CD8-positive, alpha-beta memory T cell (primary cell): ENCODE results near the gene GRM7. TPM values are rescaled to one million over a fixed set of nuclear protein-coding genes. Genes with fewer than 3 reads are reported as not detected.
A peak's percentile ranks its signal among the peaks of the same experiment; 100 is the strongest.

ENCODE experiments used
- CTCF ChIA-PET: fragments of 350-600 bp; sonication (Branson Sonifier 250); formaldehyde crosslinking; loops from one replicate; lab custom pipeline; 2021; ENCODE audit warnings: antibody characterized with exemption; lab: Charles Lee
- POLR2A ChIA-PET: fragments of 350-600 bp; sonication (Branson Sonifier 250); formaldehyde crosslinking; loops from one replicate; lab custom pipeline; 2021; ENCODE audit warnings: antibody characterized with exemption; lab: Charles Lee
- DNase-seq, 5 donors: peaks; one replicate each; pipeline versions ENCODE4 v3.0.0 to v3.0.0-alpha.2; 2020 to 2022; ENCODE audit warnings: mixed read lengths in 1 of 5
- H3K27ac ChIP-seq: one replicate; pipeline ENCODE4 v1.7.0; 2013; ENCODE audit warnings: low read depth, mild to moderate bottlenecking, low read length, moderate library complexity
- H3K27me3 ChIP-seq: 2 replicates; pipeline ENCODE4 v1.7.0; 2013; ENCODE audit warnings: low read length, mild to moderate bottlenecking; ENCODE audit not compliant: insufficient read depth, poor library complexity, severe bottlenecking
- H3K36me3 ChIP-seq: 2 replicates; pipeline ENCODE4 v1.7.0; 2013; ENCODE audit warnings: mild to moderate bottlenecking, low read length, moderate library complexity; ENCODE audit not compliant: insufficient read depth
- H3K4me1 ChIP-seq: 2 replicates; pipeline ENCODE4 v1.7.0; 2013; ENCODE audit warnings: mild to moderate bottlenecking, low read length, moderate library complexity; ENCODE audit not compliant: insufficient read depth
- H3K4me3 ChIP-seq: 2 replicates; pipeline ENCODE4 v1.7.0; 2013; ENCODE audit warnings: mild to moderate bottlenecking, low read length
- H3K9me3 ChIP-seq: 2 replicates; pipeline ENCODE4 v1.7.0; 2013; ENCODE audit warnings: mild to moderate bottlenecking, low read length
- H3K27ac Mint-ChIP-seq, 8 donors: one replicate each; pipeline ENCODE4 v1.8.0; 2020 to 2021; ENCODE audit warnings: mixed read lengths in 8 of 8, mild to moderate bottlenecking in 6 of 8, inconsistent platforms in 3 of 8, moderate library complexity in 3 of 8
- H3K27me3 Mint-ChIP-seq, 2 donors: one replicate each; pipeline ENCODE4 v1.8.0; 2020 to 2021; ENCODE audit warnings: mixed read lengths in 2 of 2, mild to moderate bottlenecking in 1 of 2, moderate library complexity in 1 of 2
- H3K36me3 Mint-ChIP-seq, 3 donors: one replicate each; pipeline ENCODE4 v1.8.0; 2020 to 2021; ENCODE audit warnings: mixed read lengths in 3 of 3, inconsistent platforms in 1 of 3, mild to moderate bottlenecking in 1 of 3
- H3K4me1 Mint-ChIP-seq, 3 donors: one replicate each; pipeline ENCODE4 v1.8.0; 2020 to 2021; ENCODE audit warnings: mixed read lengths in 3 of 3, inconsistent platforms in 1 of 3, mild to moderate bottlenecking in 1 of 3
- H3K4me3 Mint-ChIP-seq, 7 donors: one replicate each; pipeline ENCODE4 v1.8.0; 2020 to 2021; ENCODE audit warnings: mixed read lengths in 7 of 7, mild to moderate bottlenecking in 6 of 7, moderate library complexity in 4 of 7, inconsistent platforms in 2 of 7
- H3K9me3 Mint-ChIP-seq, 5 donors: one replicate each; pipeline ENCODE4 v1.8.0; 2020 to 2022; ENCODE audit warnings: mixed read lengths in 5 of 5, mild to moderate bottlenecking in 3 of 5, moderate library complexity in 2 of 5, inconsistent platforms in 1 of 5
- polyA plus RNA-seq: library from polyadenylated mRNA; unstranded; fragments of 300-500 nt; fragmentation: Illumina TruSeq; gene quantifications from one replicate; pipeline ENCODE4 v1.2.3, GENCODE V29; 2021
- total RNA-seq, 2 experiments: library from RNA; stranded (reverse); gene quantifications; one replicate each; pipeline ENCODE4 v1.2.3, GENCODE V29; 2021

The GRM7 gene
- total RNA-seq (not detected), polyA plus RNA-seq (not detected)

DNA sequence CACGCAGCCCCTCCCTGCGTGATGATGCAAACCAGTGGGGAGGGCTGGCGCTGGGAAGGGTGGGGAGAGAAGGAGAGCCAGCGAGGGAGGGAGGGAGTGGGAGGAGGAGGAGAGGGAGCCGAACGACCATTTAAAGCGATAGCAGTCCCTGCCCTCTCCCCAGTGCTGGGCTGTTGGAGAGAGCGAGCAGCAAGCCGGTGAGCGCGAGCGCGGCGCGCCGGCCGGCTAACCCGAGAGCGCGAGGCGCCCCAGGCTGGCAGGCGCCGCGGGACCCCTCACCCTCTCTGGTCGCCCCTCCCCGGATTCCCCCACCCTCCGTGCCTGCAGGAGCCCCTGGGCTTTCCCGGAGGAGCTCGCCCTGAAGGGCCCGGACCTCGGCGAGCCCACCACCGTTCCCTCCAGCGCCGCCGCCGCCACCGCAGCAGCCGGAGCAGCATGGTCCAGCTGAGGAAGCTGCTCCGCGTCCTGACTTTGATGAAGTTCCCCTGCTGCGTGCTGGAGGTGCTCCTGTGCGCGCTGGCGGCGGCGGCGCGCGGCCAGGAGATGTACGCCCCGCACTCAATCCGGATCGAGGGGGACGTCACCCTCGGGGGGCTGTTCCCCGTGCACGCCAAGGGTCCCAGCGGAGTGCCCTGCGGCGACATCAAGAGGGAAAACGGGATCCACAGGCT is at the start of gene GRM7:
Gene GRM7 (plus strand): TSS at position 162 of the 671 bp plus-strand sequence.
- CTCF ChIA-PET = no interaction called here
- H3K27ac Mint-ChIP-seq = peak within 1 kb of the TSS in 2 of 8 donors; percentile 32 to 53

GRCh38 chr3:6821411-6821810 is 39.5 kb upstream of the GRM7 start:
- no peaks in the 10 kb centered on the region for H3K9me3 ChIP-seq
- H3K4me3 Mint-ChIP-seq = no peak overlapping the region

More for the DNA sequence above, at the start of gene GRM7:
- Histone ChIP-seq H3K27ac (no peak within 1 kb of the TSS), H3K36me3 (no peaks in the 10 kb centered on the region), H3K4me3 (no peak within 1 kb of the TSS), H3K27me3 (no peaks in the 10 kb centered on the region), H3K9me3 (no peaks in the 10 kb centered on the region), H3K4me1 (no peaks in the 10 kb centered on the region)
- Mint-ChIP-seq H3K4me3 (no peak within 1 kb of the TSS), H3K36me3 (no peaks in the 10 kb centered on the region), H3K4me1 (no peaks in the 10 kb centered on the region), H3K27me3 (peaks cover 6 to 10% of the 10 kb centered on the region in 2 donors), H3K9me3 (peaks cover 1 to 10% (median 5%) of the 10 kb centered on the region in 5 donors)
- DNase-seq = no peak
- POLR2A ChIA-PET = no interaction called here

DNA sequence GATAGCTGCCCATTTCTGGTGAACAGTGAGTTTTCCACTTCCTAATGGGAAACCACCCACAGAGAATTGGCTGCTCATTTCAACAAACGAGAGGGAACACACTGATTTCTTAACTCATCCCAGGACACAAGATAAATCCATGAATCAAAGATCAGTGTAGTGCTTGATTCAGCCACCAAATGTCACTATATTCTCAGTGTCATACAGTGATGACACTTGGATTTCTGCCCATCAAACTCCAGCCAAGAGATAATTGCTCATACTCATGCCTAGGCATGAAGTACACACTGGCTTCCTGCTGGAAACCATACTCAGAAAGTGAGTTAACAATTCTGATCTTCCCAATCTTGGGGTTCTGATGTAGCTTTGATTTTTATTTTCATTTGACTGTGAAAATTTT is 35.4 kb upstream of the GRM7 start:
- Mint-ChIP-seq H3K4me1 (no peaks in the 10 kb centered on the region), H3K27me3 (no peaks in the 10 kb centered on the region), H3K4me3 (no peak overlapping the region), H3K9me3 (peaks cover 0 to 27% (median 4%) of the 10 kb centered on the region in 5 donors), H3K36me3 (no peaks in the 10 kb centered on the region), H3K27ac (no peak overlapping the region)
- H3K27ac ChIP-seq = no peak overlapping the region
- no peaks in the 10 kb centered on the region for H3K36me3 ChIP-seq
- DNase-seq = no peak
- ChIA-PET CTCF (no interaction called here), POLR2A (no interaction called here)
- no peak overlapping the region for H3K4me3 ChIP-seq
- H3K27me3 ChIP-seq = no peaks in the 10 kb centered on the region
- no peaks in the 10 kb centered on the region for H3K4me1 ChIP-seq
- no peaks in the 10 kb centered on the region for H3K9me3 ChIP-seq

More at GRCh38 chr3:6821411-6821810, 39.5 kb upstream of the GRM7 start:
- Histone ChIP-seq H3K27ac (no peak overlapping the region), H3K36me3 (no peaks in the 10 kb centered on the region), H3K27me3 (no peaks in the 10 kb centered on the region), H3K4me3 (no peak overlapping the region), H3K4me1 (no peaks in the 10 kb centered on the region)
- Mint-ChIP-seq H3K36me3 (no peaks in the 10 kb centered on the region), H3K4me1 (no peaks in the 10 kb centered on the region), H3K27ac (no peak overlapping the region), H3K9me3 (peaks cover 0 to 20% (median 7%) of the 10 kb centered on the region in 5 donors), H3K27me3 (no peaks in the 10 kb centered on the region)
- POLR2A ChIA-PET = no interaction called here
- CTCF ChIA-PET = no interaction called here
- DNase-seq = no peak

DNA sequence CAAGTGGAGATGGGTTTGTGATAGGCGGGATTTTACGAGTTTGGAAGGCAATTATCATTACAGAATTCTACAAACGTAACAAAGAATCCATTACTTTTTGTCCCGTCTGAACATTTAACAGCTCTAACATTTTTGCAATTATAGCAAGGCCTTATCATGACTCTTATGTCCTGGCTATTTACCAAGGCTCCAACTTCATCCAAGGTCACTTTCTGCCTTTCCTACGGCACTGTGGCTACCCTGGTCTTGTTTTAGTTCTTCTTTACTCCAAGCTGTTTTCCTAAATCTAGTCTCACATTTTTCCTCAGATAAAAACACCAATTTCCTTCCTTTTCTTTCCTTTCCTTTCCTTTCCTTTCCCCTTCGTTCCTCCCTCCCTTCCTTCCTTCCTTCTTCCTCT is 33.5 kb upstream of the GRM7 start:
- H3K27ac Mint-ChIP-seq = no peak overlapping the region
- ChIA-PET CTCF (no interaction called here), POLR2A (no interaction called here)
- no peaks in the 10 kb centered on the region for H3K27me3 Mint-ChIP-seq
- no peaks in the 10 kb centered on the region for H3K4me1 ChIP-seq
- H3K9me3 ChIP-seq = no peaks in the 10 kb centered on the region
- no peaks in the 10 kb centered on the region for H3K4me1 Mint-ChIP-seq
- no peak overlapping the region for H3K27ac ChIP-seq
- H3K36me3 Mint-ChIP-seq = no peaks in the 10 kb centered on the region
- no peaks in the 10 kb centered on the region for H3K27me3 ChIP-seq
- H3K4me3 Mint-ChIP-seq = no peak overlapping the region
- no peak overlapping the region for H3K4me3 ChIP-seq
- DNase-seq = no peak
- peaks cover 0 to 33% (median 3%) of the 10 kb centered on the region in 5 donors for H3K9me3 Mint-ChIP-seq
- no peaks in the 10 kb centered on the region for H3K36me3 ChIP-seq

GRCh38 chr3:6844723-6845122 is 16.2 kb upstream of the GRM7 start:
- CTCF ChIA-PET = no interaction called here
- no peaks in the 10 kb centered on the region for H3K36me3 Mint-ChIP-seq
- peaks cover 0 to 18% (median 5%) of the 10 kb centered on the region in 5 donors for H3K9me3 Mint-ChIP-seq
- POLR2A ChIA-PET = no interaction called here
- no peak for DNase-seq
- H3K4me1 ChIP-seq = no peaks in the 10 kb centered on the region
- H3K9me3 ChIP-seq = no peaks in the 10 kb centered on the region
- no peaks in the 10 kb centered on the region for H3K27me3 Mint-ChIP-seq
- H3K4me1 Mint-ChIP-seq = no peaks in the 10 kb centered on the region
- no peaks in the 10 kb centered on the region for H3K27me3 ChIP-seq
- no peaks in the 10 kb centered on the region for H3K36me3 ChIP-seq
- no peak overlapping the region for H3K4me3 Mint-ChIP-seq
- H3K27ac ChIP-seq = no peak overlapping the region
- no peak overlapping the region for H3K4me3 ChIP-seq
- H3K27ac Mint-ChIP-seq = no peak overlapping the region

DNA sequence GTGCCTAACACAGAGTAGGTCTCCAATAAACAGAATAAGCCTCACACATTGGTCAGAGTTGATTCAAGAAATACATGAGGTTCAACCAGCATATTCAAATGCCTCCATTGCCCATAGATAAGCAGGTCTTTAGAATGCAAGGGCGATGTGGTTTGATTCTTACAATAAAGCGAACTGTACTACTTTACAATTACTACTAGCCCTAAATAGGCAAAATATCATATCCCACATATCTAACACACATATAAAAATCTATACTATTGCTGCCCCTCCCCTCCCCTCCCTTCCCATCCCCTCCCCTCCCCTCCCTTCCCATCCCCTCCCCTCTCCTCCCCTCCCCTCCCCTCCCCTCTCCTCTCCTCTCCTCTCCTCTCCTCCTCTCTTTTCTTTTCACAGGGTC is 6.7 kb upstream of the GRM7 start:
- Mint-ChIP-seq H3K9me3 (peaks cover 0 to 10% (median 4%) of the 10 kb centered on the region in 5 donors), H3K27ac (no peak overlapping the region), H3K4me3 (no peak overlapping the region), H3K36me3 (no peaks in the 10 kb centered on the region), H3K27me3 (no peaks in the 10 kb centered on the region), H3K4me1 (no peaks in the 10 kb centered on the region)
- ChIA-PET CTCF (no interaction called here), POLR2A (no interaction called here)
- Histone ChIP-seq H3K27me3 (no peaks in the 10 kb centered on the region), H3K9me3 (no peaks in the 10 kb centered on the region), H3K4me3 (no peak overlapping the region), H3K36me3 (no peaks in the 10 kb centered on the region), H3K4me1 (no peaks in the 10 kb centered on the region), H3K27ac (no peak overlapping the region)
- DNase-seq = no peak

GRCh38 chr3:6857510-6857909 is 3.4 kb upstream of the GRM7 start:
- POLR2A ChIA-PET = no interaction called here
- Mint-ChIP-seq H3K27me3 (peaks cover 3 to 4% of the 10 kb centered on the region in 2 donors), H3K4me3 (no peak overlapping the region), H3K27ac (no peak overlapping the region), H3K36me3 (no peaks in the 10 kb centered on the region), H3K9me3 (peaks cover 0 to 10% (median 4%) of the 10 kb centered on the region in 5 donors), H3K4me1 (no peaks in the 10 kb centered on the region)
- Histone ChIP-seq H3K27ac (no peak overlapping the region), H3K9me3 (no peaks in the 10 kb centered on the region), H3K4me3 (no peak overlapping the region), H3K4me1 (no peaks in the 10 kb centered on the region), H3K36me3 (no peaks in the 10 kb centered on the region), H3K27me3 (no peaks in the 10 kb centered on the region)
- DNase-seq = no peak
- CTCF ChIA-PET = no interaction called here

DNA sequence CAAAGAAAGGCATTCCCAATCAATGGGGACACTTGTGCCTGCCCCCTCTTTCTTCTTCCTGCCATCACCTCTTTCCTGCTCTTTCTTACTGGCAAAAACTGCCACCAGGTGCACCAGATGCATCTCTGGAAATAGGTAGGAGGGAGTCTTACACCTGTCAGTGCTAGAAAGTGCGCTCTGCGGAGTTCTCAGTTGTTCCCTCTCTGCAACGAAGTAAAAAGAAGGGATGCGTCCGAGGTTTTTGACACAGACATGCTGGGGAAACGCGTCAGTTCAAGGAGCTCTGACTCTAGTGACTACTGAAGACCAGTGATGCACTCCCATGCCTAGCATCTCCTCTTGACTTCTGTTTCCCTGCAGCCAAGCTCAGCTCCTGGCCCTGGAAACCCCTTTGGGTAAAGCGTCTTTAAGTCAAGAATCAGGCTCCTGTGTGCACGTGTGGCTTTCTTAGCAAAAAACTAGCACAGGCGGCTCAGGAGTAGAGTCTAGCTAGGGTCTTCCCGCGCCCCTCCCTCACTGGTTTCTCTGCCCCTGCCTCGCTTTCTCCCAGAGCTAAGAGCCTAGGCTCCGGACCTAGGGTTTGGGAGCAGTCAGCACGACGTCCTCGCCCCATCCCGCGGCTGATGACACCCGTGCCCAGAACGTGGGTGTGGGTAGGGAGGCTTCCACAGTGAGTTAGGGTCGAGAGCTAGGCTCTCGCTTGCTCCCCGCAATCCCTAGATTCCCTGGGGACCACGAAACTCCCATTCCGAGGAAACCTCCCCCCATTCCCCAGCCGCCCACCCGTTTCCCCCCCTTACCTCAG is 564 bp upstream of the GRM7 start:
- Mint-ChIP-seq H3K27ac (peak overlapping the region in 1 of 8 donors; percentile 32), H3K4me1 (no peaks in the 10 kb centered on the region), H3K9me3 (peaks cover 1 to 10% (median 9%) of the 10 kb centered on the region in 5 donors), H3K27me3 (peaks cover 6 to 10% of the 10 kb centered on the region in 2 donors), H3K36me3 (no peaks in the 10 kb centered on the region), H3K4me3 (no peak overlapping the region)
- no peak overlapping the region for H3K4me3 ChIP-seq
- CTCF ChIA-PET = no interaction called here
- no peaks in the 10 kb centered on the region for H3K9me3 ChIP-seq
- H3K27ac ChIP-seq = no peak overlapping the region
- no peak for DNase-seq
- H3K27me3 ChIP-seq = no peaks in the 10 kb centered on the region
- no peaks in the 10 kb centered on the region for H3K4me1 ChIP-seq
- POLR2A ChIA-PET = no interaction called here
- no peaks in the 10 kb centered on the region for H3K36me3 ChIP-seq
